K562 (cell line): ENCODE data around the gene REPS1.

Experiments
- CTCF ChIP-seq, 3 experiments: IDR thresholded peaks in 2 of 3; conservative IDR thresholded peaks in 1 of 3; 2 replicates each; pipeline ENCODE4 v1.5.1; 2011 to 2012; ENCODE audit warnings: low read length in 3 of 3, mild to moderate bottlenecking in 3 of 3, control low read depth in 2 of 3, improper control_type of control experiment in 1 of 3, inconsistent platforms in 1 of 3, low read depth in 1 of 3, mixed read lengths in 1 of 3, moderate library complexity in 1 of 3; ENCODE audit not compliant: insufficient read depth in 2 of 3
- HDAC6 ChIP-seq: IDR thresholded peaks from 2 replicates; pipeline ENCODE4 v1.6.1; 2012; ENCODE audit warnings: low read depth, mild to moderate bottlenecking, control low read depth, inconsistent platforms, low read length, moderate library complexity
- POLR2A ChIP-seq: fragments of 450-650 bp; conservative IDR thresholded peaks from 2 replicates; pipeline ENCODE4 v1.6.1; 2016
- SMAD2 ChIP-seq: fragments of 150-350 bp; IDR thresholded peaks from 2 replicates; pipeline ENCODE4 v1.6.1; 2014; ENCODE audit warnings: low read depth, mild to moderate bottlenecking, low read length
- ZBTB1 ChIP-seq: sonication (generic); formaldehyde crosslinking; IDR thresholded peaks from 2 replicates; pipeline ENCODE4 v1.8.1; 2023; ENCODE audit warnings: missing genetic modification reagents, low read depth, mild to moderate bottlenecking, borderline replicate concordance

DNA sequence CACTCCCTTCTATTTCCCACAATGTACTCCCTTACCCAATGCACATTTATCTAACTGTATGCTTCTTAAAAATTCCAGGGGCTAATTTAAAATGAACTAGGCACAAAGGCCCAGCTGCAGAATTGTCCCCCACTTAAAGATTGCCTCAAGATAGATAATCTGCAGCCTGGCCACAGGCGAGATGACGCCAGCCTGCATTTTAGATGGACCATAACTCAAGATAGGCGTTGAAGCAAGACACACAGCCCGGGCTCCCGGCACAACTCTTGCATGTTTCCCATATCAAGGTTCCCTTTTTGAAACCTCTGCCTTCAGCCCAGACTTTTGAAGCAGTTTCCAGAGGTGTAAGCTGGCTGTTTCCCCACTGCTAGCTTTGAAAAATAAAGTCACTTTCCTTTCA is 3.2 kb upstream of the REPS1 start:
- TF ChIP-seq HDAC6 (no peak), CTCF (IDR thresholded peaks at IDR 0.05 in 2 of 3, conservative IDR thresholded peaks at IDR 0.05 in 1 of 3; ENCODE audit: insufficient read depth in 2 of 3, low read depth in 1 of 3, low read length in 3 of 3) (no peak), ZBTB1 (CRISPR knock-in tag) (no peak), POLR2A (no peak), SMAD2 (no peak)
